HepG2 (cell line): ENCODE measurements around the gene LRP1-AS. TPM values are rescaled to one million over a fixed set of nuclear protein-coding genes. Genes with fewer than 3 reads are reported as not detected.

Source experiments
- ATAC-seq: fragments of 200-7000 bp; cut with Tn5 transposase; 3 replicates; pipeline ENCODE4 v1.9.1; 2020; ENCODE audit warnings: mild to moderate bottlenecking, moderate library complexity
- BruUV-seq: library from RNA; stranded (reverse); fragments of 400-500 nt; replicated peaks from 2 replicates; lab custom pipeline; 2021; lab: Mats Ljungman, UMichigan
- CTCF ChIA-PET: fragments of 300-600 bp; formaldehyde crosslinking; extraction: SDS; loops from one replicate; lab custom pipeline; 2021; ENCODE audit warnings: low total read pairs, inconsistent platforms, low intra/inter-chr PET ratio; lab: Yijun Ruan, JAX
- POLR2A ChIA-PET: fragments of 350-600 bp; sonication (Branson Sonifier 250); formaldehyde crosslinking; loops from one replicate; lab custom pipeline; 2020; ENCODE audit warnings: antibody characterized with exemption, inconsistent platforms; lab: Yijun Ruan, JAX
- DNase-seq: peaks from one replicate; pipeline ENCODE4 v3.0.0-alpha.2; 2015; ENCODE audit warnings: low spot score
- FAIRE-seq: peaks from 3 replicates; lab custom pipeline; 2011; peaks lifted over from hg19 to GRCh38; lab: Jason Lieb, UNC
- H2AFZ ChIP-seq: one replicate; pipeline ENCODE4 v1.6.1; 2011; ENCODE audit warnings: low read length, inconsistent platforms
- H3K27ac ChIP-seq: fragments of 300-600 bp; 3 replicates; pipeline ENCODE4 v1.8.0; 2011; ENCODE audit warnings: mixed run types, mild to moderate bottlenecking, mixed read lengths, low read length, inconsistent platforms; ENCODE audit not compliant: insufficient read depth; ENCODE audit errors: extremely low read length
- H3K27me3 ChIP-seq, 2 experiments: fragments of 200-600 bp in 1 of 2; 2 replicates in 1 of 2; 3 replicates in 1 of 2; pipeline versions ENCODE4 v1.6.0 to v1.8.0; 2011; ENCODE audit warnings: low read length in 2 of 2, mild to moderate bottlenecking in 2 of 2, moderate library complexity in 2 of 2, inconsistent platforms in 1 of 2; ENCODE audit not compliant: insufficient read depth in 2 of 2, control insufficient read depth in 1 of 2
- H3K36me3 ChIP-seq, 2 experiments: fragments of 200-600 bp in 1 of 2; replicated peaks in 1 of 2; 2 replicates in 1 of 2; 3 replicates in 1 of 2; pipeline versions ENCODE4 v1.5.1 to v1.8.0; 2011; ENCODE audit warnings: low read length in 2 of 2, inconsistent platforms in 1 of 2; ENCODE audit not compliant: insufficient read depth in 2 of 2, control insufficient read depth in 1 of 2
- H3K4me1 ChIP-seq: 2 replicates; pipeline ENCODE4 v1.5.1; 2012; ENCODE audit warnings: low read length, inconsistent platforms; ENCODE audit not compliant: insufficient read depth
- H3K4me2 ChIP-seq: 2 replicates; pipeline ENCODE4 v1.6.0; 2011; ENCODE audit warnings: low read depth, low read length, inconsistent platforms
- H3K4me3 ChIP-seq, 3 experiments: fragments of 200-600 bp in 1 of 3; sonication (generic), shearing (Covaris generic) in 1 of 3; replicated peaks in 1 of 3; 2 replicates each; pipeline ENCODE4 v1.5.1; 2011 to 2016; ENCODE audit warnings: low read length in 3 of 3, inconsistent platforms in 2 of 3, low read depth in 2 of 3, mild to moderate bottlenecking in 2 of 3, control low read depth in 1 of 3, mixed read lengths in 1 of 3; ENCODE audit not compliant: insufficient read depth in 1 of 3
- H3K79me2 ChIP-seq: one replicate; pipeline ENCODE4 v1.6.1; 2011; ENCODE audit warnings: low read length, inconsistent platforms; ENCODE audit not compliant: insufficient read depth
- H3K9ac ChIP-seq: 2 replicates; pipeline ENCODE4 v1.6.0; 2011; ENCODE audit warnings: mild to moderate bottlenecking, low read depth, low read length, inconsistent platforms; ENCODE audit not compliant: insufficient read depth
- H3K9me3 ChIP-seq: 2 replicates; pipeline ENCODE4 v1.5.1; 2012; ENCODE audit warnings: mild to moderate bottlenecking, low read length
- H4K20me1 ChIP-seq: 2 replicates; pipeline ENCODE4 v1.6.0; 2011; ENCODE audit warnings: inconsistent platforms, mild to moderate bottlenecking, low read length, moderate library complexity; ENCODE audit not compliant: insufficient read depth
- BCL6 ChIP-seq: IDR thresholded peaks from 2 replicates; pipeline ENCODE4 v1.6.1; 2016; ENCODE audit warnings: missing genetic modification reagents, missing compliant biosample characterization
- GABPB1 ChIP-seq: IDR thresholded peaks from 2 replicates; pipeline ENCODE4 v1.6.1; 2016; ENCODE audit warnings: mild to moderate bottlenecking, missing genetic modification reagents, moderate library complexity, missing compliant biosample characterization
- HOXA5 ChIP-seq: sonication (generic); formaldehyde crosslinking; IDR thresholded peaks from 2 replicates; pipeline ENCODE4 v1.4.0; 2020; ENCODE audit warnings: missing genetic modification reagents
- HOXA7 ChIP-seq: sonication (generic); formaldehyde crosslinking; IDR thresholded peaks from 2 replicates; pipeline ENCODE4 v1.8.1; 2022; ENCODE audit warnings: mild to moderate bottlenecking, missing genetic modification reagents, moderate library complexity
- ISX ChIP-seq: sonication (generic); formaldehyde crosslinking; conservative IDR thresholded peaks from 2 replicates; pipeline ENCODE4 v1.5.0; 2020; ENCODE audit warnings: missing genetic modification reagents
- NR3C1 ChIP-seq: sonication (generic); formaldehyde crosslinking; IDR thresholded peaks from 2 replicates; pipeline ENCODE4 v1.4.0; 2020; ENCODE audit warnings: missing genetic modification reagents
- RAD51 ChIP-seq: fragments of 450-650 bp; IDR thresholded peaks from 2 replicates; pipeline ENCODE4 v1.6.1; 2016; ENCODE audit warnings: borderline replicate concordance
- SALL1 ChIP-seq: sonication (generic); formaldehyde crosslinking; IDR thresholded peaks from 2 replicates; pipeline ENCODE4 v1.8.0; 2022; ENCODE audit warnings: mild to moderate bottlenecking, missing genetic modification reagents
- TBX3 ChIP-seq: fragments of 450-650 bp; IDR thresholded peaks from 2 replicates; pipeline ENCODE4 v1.6.1; 2017; ENCODE audit warnings: antibody characterized with exemption, mild to moderate bottlenecking, inconsistent platforms, borderline replicate concordance
- ZFP36L2 ChIP-seq: sonication (generic); formaldehyde crosslinking; IDR thresholded peaks from 2 replicates; pipeline ENCODE4 v1.4.0; 2020; ENCODE audit warnings: missing genetic modification reagents
- ZNF124 ChIP-seq: sonication (generic); formaldehyde crosslinking; IDR thresholded peaks from 2 replicates; pipeline ENCODE4 v1.4.0; 2020; ENCODE audit warnings: missing genetic modification reagents
- ZNF20 ChIP-seq: sonication (generic); formaldehyde crosslinking; IDR thresholded peaks from 2 replicates; pipeline ENCODE4 v1.4.0; 2020; ENCODE audit warnings: mild to moderate bottlenecking, moderate library complexity, missing genetic modification reagents
- ZNF256 ChIP-seq: sonication (generic); formaldehyde crosslinking; conservative IDR thresholded peaks from 2 replicates; pipeline ENCODE4 v1.4.0; 2020; ENCODE audit warnings: missing genetic modification reagents
- ZNF484 ChIP-seq: sonication (generic); formaldehyde crosslinking; IDR thresholded peaks from 2 replicates; pipeline ENCODE4 v1.5.1; 2020; ENCODE audit warnings: mild to moderate bottlenecking, low read depth, missing genetic modification reagents, borderline replicate concordance
- WGBS: methylation state at CpG from one replicate; pipeline ENCODE4 v1.1.6; 2017; ENCODE audit warnings: low lambda C conversion rate; 5-methylcytosine and 5-hydroxymethylcytosine counted together
- in situ Hi-C: cut with HindIII; loops from 2 replicates; pipeline ENCODE4 v1.10.0; 2017; ENCODE audit warnings: low pct_unique_long_range_greater_than_20kb; ENCODE audit not compliant: extremely low pct_ligation_motif_present
- intact Hi-C: fragments of 100-400 bp; cut with micrococcal nuclease; formaldehyde crosslinking; loops from one replicate; pipeline ENCODE4 v1.10.0; 2022; ENCODE audit not compliant: unreplicated experiment
- polyA plus RNA-seq, 8 experiments: library from polyadenylated mRNA; depleted of rRNA in 3 of 8; stranded (reverse) in 7 of 8; unstranded in 1 of 8; fragments of >200 nt; fragmentation: Illumina TruSeq in 4 of 8; extraction: Trizol in 4 of 8; gene quantifications; 2 replicates each; pipeline versions ENCODE4 v1.2.1 to v1.2.3, GENCODE V29; 2011 to 2016; ENCODE audit warnings: low read depth in 4 of 8, missing spikeins in 1 of 8, mixed read lengths in 1 of 8; ENCODE audit not compliant: insufficient read depth in 1 of 8
- total RNA-seq, 5 experiments: library from RNA; depleted of rRNA; stranded (reverse); fragments of >200 nt; fragmentation: Illumina TruSeq; extraction: Trizol; gene quantifications; 2 replicates each; pipeline ENCODE4 v1.2.3, GENCODE V29; 2016; ENCODE audit warnings: low read depth in 1 of 5
- TF ChIP-seq, protein P1 (sequence below): IDR thresholded peaks from 2 replicates; pipeline ENCODE4 v1.6.1; 2016; ENCODE audit warnings: control low read depth
- TF ChIP-seq, protein P2 (sequence below): sonication (generic); formaldehyde crosslinking; IDR thresholded peaks from 2 replicates; pipeline ENCODE4 v1.5.1; 2020; ENCODE audit warnings: mild to moderate bottlenecking, missing genetic modification reagents, borderline replicate concordance
- TF ChIP-seq, protein P3 (sequence below): sonication (generic); formaldehyde crosslinking; IDR thresholded peaks from 2 replicates; pipeline ENCODE4 v1.4.0; 2020; ENCODE audit warnings: missing genetic modification reagents, borderline replicate concordance
- TF ChIP-seq, protein P4 (sequence below): sonication (generic); formaldehyde crosslinking; IDR thresholded peaks from 2 replicates; pipeline ENCODE4 v1.5.0; 2020; ENCODE audit warnings: missing genetic modification reagents

LRP1-AS gene
- total and polyA plus RNA-seq, 2 of the 13 experiments (the other 11 are each of a cell fraction or from before 2014, with no cell fraction given), result 0.20 TPM; not detected in 1

DNA sequence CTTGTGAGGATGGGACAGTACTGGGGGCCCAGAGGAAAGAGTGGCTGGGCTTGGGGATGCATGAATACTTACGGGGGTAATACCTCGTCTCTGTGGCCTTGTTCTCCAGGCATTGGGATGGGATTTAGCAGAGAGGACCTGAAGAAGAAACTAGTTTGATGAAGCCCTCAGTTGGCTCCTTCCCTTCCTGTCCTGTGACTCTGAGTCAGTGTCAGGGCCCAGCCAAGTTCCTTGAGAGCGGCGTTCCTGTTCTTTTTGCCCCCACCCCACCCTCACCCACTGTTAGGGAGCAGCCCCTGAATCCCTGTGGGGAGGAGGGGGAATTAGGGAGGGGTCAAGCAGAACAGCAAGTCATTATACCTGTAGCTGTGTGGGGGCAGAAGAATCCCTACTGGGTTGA, 5.2 kb upstream of the LRP1-AS start:
- Histone ChIP-seq H3K4me3 (no peak overlapping the region), H4K20me1 (no peaks in the 10 kb centered on the region; the same call in 1 of the 2 replicates), H3K36me3 (peaks cover 36 to 41% of the 10 kb centered on the region in 2 experiments; a peak in 4 of 5 replicates), H2AFZ (no peak overlapping the region), H3K9ac (no peak overlapping the region), H3K9me3 (no peaks in the 10 kb centered on the region), H3K27me3 (no peaks in the 10 kb centered on the region), H3K4me2 (no peak overlapping the region), H3K4me1 (peaks cover 80% of the 10 kb centered on the region)
- 97% methylated on average over 4 of the region's 4 CpGs for WGBS
- ChIA-PET POLR2A (interaction anchor here (1.0 to 11.4 kb wide), 2 partner anchors 21 to 64 kb away, joined by 3 to 827 read pairs; partner anchors contain the start of genes LRP1 and NAB2), CTCF (no interaction called here)
- DNase-seq (no peak), ATAC-seq (no peak)
- intact Hi-C loops, result no loop called here
- BruUV-seq, result no TSS peak
- no peak for TF ChIP-seq BCL6 (CRISPR knock-in tag)
- TF ChIP-seq RAD51, result no peak
- TF ChIP-seq ISX (CRISPR knock-in tag), result no peak
- TF ChIP-seq SALL1 (CRISPR knock-in tag), result no peak
- TF ChIP-seq HOXA5 (CRISPR knock-in tag), result no peak
- TF ChIP-seq ZNF20 (CRISPR knock-in tag), result no peak
- TF ChIP-seq, protein P1, sequence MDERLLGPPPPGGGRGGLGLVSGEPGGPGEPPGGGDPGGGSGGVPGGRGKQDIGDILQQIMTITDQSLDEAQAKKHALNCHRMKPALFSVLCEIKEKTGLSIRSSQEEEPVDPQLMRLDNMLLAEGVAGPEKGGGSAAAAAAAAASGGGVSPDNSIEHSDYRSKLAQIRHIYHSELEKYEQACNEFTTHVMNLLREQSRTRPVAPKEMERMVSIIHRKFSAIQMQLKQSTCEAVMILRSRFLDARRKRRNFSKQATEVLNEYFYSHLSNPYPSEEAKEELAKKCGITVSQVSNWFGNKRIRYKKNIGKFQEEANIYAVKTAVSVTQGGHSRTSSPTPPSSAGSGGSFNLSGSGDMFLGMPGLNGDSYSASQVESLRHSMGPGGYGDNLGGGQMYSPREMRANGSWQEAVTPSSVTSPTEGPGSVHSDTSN, result no peak
- no peak for TF ChIP-seq ZFP36L2 (CRISPR knock-in tag)
- TF ChIP-seq, protein P2, sequence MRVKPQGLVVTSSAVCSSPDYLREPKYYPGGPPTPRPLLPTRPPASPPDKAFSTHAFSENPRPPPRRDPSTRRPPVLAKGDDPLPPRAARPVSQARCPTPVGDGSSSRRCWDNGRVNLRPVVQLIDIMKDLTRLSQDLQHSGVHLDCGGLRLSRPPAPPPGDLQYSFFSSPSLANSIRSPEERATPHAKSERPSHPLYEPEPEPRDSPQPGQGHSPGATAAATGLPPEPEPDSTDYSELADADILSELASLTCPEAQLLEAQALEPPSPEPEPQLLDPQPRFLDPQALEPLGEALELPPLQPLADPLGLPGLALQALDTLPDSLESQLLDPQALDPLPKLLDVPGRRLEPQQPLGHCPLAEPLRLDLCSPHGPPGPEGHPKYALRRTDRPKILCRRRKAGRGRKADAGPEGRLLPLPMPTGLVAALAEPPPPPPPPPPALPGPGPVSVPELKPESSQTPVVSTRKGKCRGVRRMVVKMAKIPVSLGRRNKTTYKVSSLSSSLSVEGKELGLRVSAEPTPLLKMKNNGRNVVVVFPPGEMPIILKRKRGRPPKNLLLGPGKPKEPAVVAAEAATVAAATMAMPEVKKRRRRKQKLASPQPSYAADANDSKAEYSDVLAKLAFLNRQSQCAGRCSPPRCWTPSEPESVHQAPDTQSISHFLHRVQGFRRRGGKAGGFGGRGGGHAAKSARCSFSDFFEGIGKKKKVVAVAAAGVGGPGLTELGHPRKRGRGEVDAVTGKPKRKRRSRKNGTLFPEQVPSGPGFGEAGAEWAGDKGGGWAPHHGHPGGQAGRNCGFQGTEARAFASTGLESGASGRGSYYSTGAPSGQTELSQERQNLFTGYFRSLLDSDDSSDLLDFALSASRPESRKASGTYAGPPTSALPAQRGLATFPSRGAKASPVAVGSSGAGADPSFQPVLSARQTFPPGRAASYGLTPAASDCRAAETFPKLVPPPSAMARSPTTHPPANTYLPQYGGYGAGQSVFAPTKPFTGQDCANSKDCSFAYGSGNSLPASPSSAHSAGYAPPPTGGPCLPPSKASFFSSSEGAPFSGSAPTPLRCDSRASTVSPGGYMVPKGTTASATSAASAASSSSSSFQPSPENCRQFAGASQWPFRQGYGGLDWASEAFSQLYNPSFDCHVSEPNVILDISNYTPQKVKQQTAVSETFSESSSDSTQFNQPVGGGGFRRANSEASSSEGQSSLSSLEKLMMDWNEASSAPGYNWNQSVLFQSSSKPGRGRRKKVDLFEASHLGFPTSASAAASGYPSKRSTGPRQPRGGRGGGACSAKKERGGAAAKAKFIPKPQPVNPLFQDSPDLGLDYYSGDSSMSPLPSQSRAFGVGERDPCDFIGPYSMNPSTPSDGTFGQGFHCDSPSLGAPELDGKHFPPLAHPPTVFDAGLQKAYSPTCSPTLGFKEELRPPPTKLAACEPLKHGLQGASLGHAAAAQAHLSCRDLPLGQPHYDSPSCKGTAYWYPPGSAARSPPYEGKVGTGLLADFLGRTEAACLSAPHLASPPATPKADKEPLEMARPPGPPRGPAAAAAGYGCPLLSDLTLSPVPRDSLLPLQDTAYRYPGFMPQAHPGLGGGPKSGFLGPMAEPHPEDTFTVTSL (CRISPR knock-in tag), result no peak
- no peak for TF ChIP-seq ZNF124 (CRISPR knock-in tag)
- no peak for TF ChIP-seq NR3C1 (CRISPR knock-in tag)
- no peak for TF ChIP-seq GABPB1 (CRISPR knock-in tag)
- no peak for TF ChIP-seq TBX3
- TF ChIP-seq ZNF484 (CRISPR knock-in tag), result no peak
- TF ChIP-seq ZNF256 (CRISPR knock-in tag), result no peak
- no peak for TF ChIP-seq HOXA7 (CRISPR knock-in tag)
- TF ChIP-seq, protein P3, sequence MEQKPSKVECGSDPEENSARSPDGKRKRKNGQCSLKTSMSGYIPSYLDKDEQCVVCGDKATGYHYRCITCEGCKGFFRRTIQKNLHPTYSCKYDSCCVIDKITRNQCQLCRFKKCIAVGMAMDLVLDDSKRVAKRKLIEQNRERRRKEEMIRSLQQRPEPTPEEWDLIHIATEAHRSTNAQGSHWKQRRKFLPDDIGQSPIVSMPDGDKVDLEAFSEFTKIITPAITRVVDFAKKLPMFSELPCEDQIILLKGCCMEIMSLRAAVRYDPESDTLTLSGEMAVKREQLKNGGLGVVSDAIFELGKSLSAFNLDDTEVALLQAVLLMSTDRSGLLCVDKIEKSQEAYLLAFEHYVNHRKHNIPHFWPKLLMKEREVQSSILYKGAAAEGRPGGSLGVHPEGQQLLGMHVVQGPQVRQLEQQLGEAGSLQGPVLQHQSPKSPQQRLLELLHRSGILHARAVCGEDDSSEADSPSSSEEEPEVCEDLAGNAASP (CRISPR knock-in tag), result no peak
- TF ChIP-seq, protein P4, sequence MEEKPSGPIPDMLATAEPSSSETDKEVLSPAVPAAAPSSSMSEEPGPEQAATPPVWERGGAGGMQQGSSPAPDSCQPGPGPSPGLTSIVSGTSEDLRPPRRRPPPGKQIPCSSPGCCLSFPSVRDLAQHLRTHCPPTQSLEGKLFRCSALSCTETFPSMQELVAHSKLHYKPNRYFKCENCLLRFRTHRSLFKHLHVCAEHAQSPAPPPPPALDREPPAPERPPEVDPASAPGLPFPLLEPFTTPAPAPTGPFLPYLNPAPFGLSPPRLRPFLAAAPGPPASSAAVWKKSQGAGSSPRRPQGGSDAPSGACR (CRISPR knock-in tag), result no peak
- TF ChIP-seq, all 625 proteins: peak for 0
- Histone ChIP-seq H3K27ac (no peak overlapping the region), H3K79me2 (peaks cover 3% of the 10 kb centered on the region)
- in situ Hi-C loops, result no loop called here
- FAIRE-seq, result no peak
